ENCODE data around the gene SYNGAP1. TPM values are rescaled to one million over a fixed set of nuclear protein-coding genes. Genes with fewer than 3 reads are reported as not detected.
"Not testable (repeated sequence)": the region's sequence is repeated elsewhere in the genome, so short reads cannot be mapped to it uniquely, and the experiment has no call there.

Gene SYNGAP1
- total RNA-seq, 2 donors from 2014 or later, result 17.7 to 77.0 TPM

- H3K4me3 Mint-ChIP-seq, result no peak overlapping the region
- H3K4me1 Mint-ChIP-seq (ENCODE audit: low read depth in 2 of 2), result no peaks in the 10 kb centered on the region
- ATAC-seq (no peak), DNase-seq (ENCODE audit: low spot score) (no peak)
- no peaks in the 10 kb centered on the region for H3K9me3 Mint-ChIP-seq
- H3K36me3 Mint-ChIP-seq, result no peaks in the 10 kb centered on the region
- no peaks in the 10 kb centered on the region for H3K27me3 Mint-ChIP-seq
- no peak overlapping the region for H3K27ac Mint-ChIP-seq
Measured at GRCh38 chr6:33466075-33466735, 46.3 kb downstream of the SYNGAP1 start.

DNA sequence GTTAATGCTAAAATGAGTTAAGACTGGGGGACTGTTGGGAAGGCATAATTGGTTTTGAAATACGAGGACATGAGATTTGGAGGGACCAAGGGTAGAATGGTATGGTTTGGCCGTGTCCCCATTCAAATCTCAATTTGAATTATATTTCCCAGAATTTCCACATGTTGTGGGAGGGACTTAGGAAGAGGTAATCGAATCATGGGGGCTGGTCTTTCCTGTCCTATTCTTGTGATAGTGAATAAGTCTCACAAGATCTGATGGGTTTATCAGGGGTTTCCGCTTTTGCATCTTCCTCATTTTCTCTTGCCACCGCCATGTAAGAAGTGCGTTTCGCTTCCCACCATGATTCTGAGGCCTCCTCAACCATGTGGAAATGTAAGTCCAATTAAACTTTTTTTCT lies 47.2 kb downstream of the SYNGAP1 start:
- DNase-seq (ENCODE audit: low spot score), result no peak
- ATAC-seq, result no peak
- H3K27me3 Mint-ChIP-seq, result no peaks in the 10 kb centered on the region
- no peaks in the 10 kb centered on the region for H3K4me1 Mint-ChIP-seq (ENCODE audit: low read depth in 2 of 2)
- H3K27ac Mint-ChIP-seq, result no peak overlapping the region
- no peak overlapping the region for H3K4me3 Mint-ChIP-seq
- no peaks in the 10 kb centered on the region for H3K9me3 Mint-ChIP-seq
- H3K36me3 Mint-ChIP-seq, result no peaks in the 10 kb centered on the region

DNA sequence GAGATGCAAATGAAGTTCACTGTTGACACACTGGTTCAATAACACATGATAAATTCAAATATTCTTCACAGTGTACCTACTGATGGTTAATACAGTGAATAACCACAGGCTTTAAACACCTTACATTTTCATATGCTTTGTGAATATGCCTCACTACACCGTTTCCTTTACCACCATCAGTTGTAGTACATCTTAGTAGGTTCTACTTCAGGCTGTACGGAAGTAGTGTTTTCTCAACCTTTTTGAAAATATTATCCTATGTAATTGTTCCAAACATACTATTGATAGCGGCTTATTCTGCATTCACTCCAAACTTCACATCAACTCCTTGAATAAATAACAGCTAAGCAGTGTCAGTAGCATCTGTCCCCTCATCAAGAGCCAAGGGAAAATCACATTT lies 49.8 kb downstream of the SYNGAP1 start:
- H3K4me1 Mint-ChIP-seq (ENCODE audit: low read depth in 2 of 2), result no peaks in the 10 kb centered on the region
- H3K4me3 Mint-ChIP-seq, result no peak overlapping the region
- H3K27me3 Mint-ChIP-seq, result no peaks in the 10 kb centered on the region
- DNase-seq (ENCODE audit: low spot score), result no peak
- no peak for ATAC-seq
- H3K27ac Mint-ChIP-seq, result no peak overlapping the region
- H3K9me3 Mint-ChIP-seq, result no peaks in the 10 kb centered on the region
- no peaks in the 10 kb centered on the region for H3K36me3 Mint-ChIP-seq

DNA sequence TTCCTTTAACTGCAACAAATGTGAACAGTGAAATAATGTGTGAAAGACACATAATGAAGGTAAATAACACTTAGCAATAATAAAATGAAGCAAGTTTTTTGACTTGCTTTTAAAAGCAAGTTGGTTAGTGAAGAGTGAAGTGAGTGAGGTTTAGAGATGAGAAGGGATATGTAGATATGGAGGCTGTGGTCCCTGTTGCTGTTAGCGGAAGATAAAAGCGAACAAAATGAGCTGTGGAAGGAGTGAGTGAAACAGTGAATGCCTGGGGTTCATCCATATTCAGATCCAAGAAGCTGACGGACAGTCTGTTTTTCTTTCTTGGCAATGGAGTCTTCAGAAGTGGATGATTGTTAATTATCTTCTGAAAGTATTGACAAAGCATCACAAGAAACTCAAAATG lies 58.0 kb downstream of the SYNGAP1 start:
- Mint-ChIP-seq H3K36me3 (no peaks in the 10 kb centered on the region), H3K27me3 (peaks cover 3 to 7% of the 10 kb centered on the region in 2 donors), H3K9me3 (no peaks in the 10 kb centered on the region), H3K4me1 (ENCODE audit: low read depth in 2 of 2) (no peaks in the 10 kb centered on the region), H3K27ac (no peak overlapping the region), H3K4me3 (no peak overlapping the region)
- DNase-seq (ENCODE audit: low spot score), result no peak
- no peak for ATAC-seq

- DNase-seq (ENCODE audit: low spot score), result no peak
Measured at GRCh38 chr6:33481192-33481591, 61.3 kb downstream of the SYNGAP1 start.

GRCh38 chr6:33482620-33483019 lies 62.8 kb downstream of the SYNGAP1 start:
- not testable (repeated sequence) for H3K9me3 Mint-ChIP-seq; H3K4me3 Mint-ChIP-seq; ATAC-seq; DNase-seq (ENCODE audit: low spot score); H3K4me1 Mint-ChIP-seq (ENCODE audit: low read depth in 2 of 2); H3K36me3 Mint-ChIP-seq; H3K27ac Mint-ChIP-seq
- H3K27me3 Mint-ChIP-seq, result peaks cover 6 to 14% of the 10 kb centered on the region in 2 donors

More at GRCh38 chr6:33481192-33481591, 61.3 kb downstream of the SYNGAP1 start:
- Mint-ChIP-seq H3K9me3 (no peaks in the 10 kb centered on the region), H3K27me3 (peaks cover 3 to 7% of the 10 kb centered on the region in 2 donors), H3K36me3 (no peaks in the 10 kb centered on the region), H3K27ac (peak overlapping the region in 1 of 2 donors; percentile 2), H3K4me1 (ENCODE audit: low read depth in 2 of 2) (no peaks in the 10 kb centered on the region), H3K4me3 (no peak overlapping the region)
- ATAC-seq, result no peak

- Mint-ChIP-seq H3K4me1 (ENCODE audit: low read depth in 2 of 2) (no peaks in the 10 kb centered on the region), H3K27ac (no peak overlapping the region), H3K4me3 (no peak overlapping the region), H3K27me3 (peaks cover 5 to 14% of the 10 kb centered on the region in 2 donors), H3K9me3 (no peaks in the 10 kb centered on the region), H3K36me3 (no peaks in the 10 kb centered on the region)
- DNase-seq (ENCODE audit: low spot score), result no peak
- no peak for ATAC-seq
Measured at GRCh38 chr6:33483678-33484077, 63.8 kb downstream of the SYNGAP1 start.

- H3K27me3 Mint-ChIP-seq, result peaks cover 5 to 14% of the 10 kb centered on the region in 2 donors
Measured at GRCh38 chr6:33484673-33485262, 64.9 kb downstream of the SYNGAP1 start.

GRCh38 chr6:33485680-33486079 lies 65.8 kb downstream of the SYNGAP1 start:
- not testable (repeated sequence) for H3K4me3 Mint-ChIP-seq; H3K27ac Mint-ChIP-seq; H3K36me3 Mint-ChIP-seq; H3K4me1 Mint-ChIP-seq (ENCODE audit: low read depth in 2 of 2); ATAC-seq; H3K9me3 Mint-ChIP-seq; DNase-seq (ENCODE audit: low spot score)
- H3K27me3 Mint-ChIP-seq, result peaks cover 5 to 12% of the 10 kb centered on the region in 2 donors

More at GRCh38 chr6:33484673-33485262, 64.9 kb downstream of the SYNGAP1 start:
- not testable (repeated sequence) for H3K4me3 Mint-ChIP-seq; H3K4me1 Mint-ChIP-seq (ENCODE audit: low read depth in 2 of 2); DNase-seq (ENCODE audit: low spot score); H3K27ac Mint-ChIP-seq; H3K9me3 Mint-ChIP-seq; ATAC-seq; H3K36me3 Mint-ChIP-seq

DNA sequence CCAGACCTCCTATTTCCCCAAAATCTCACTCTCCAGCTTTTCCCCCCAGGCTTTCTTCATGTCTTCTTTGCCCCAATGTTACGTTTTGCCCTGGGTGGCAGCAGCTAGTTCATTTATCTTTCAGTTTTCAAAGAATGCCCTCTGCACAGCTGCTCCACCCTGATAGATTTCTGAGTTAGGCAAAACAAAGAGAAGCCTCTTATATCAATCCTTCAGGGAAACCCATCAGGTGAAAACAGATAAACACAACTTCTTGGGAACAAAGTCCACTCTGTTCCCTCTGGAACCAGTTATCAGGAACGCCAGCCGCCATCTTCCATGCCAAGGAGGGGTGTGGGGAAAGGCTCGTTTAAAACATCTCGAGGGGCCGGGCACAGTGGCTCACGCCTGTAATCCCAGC lies 68.5 kb downstream of the SYNGAP1 start:
- no peaks in the 10 kb centered on the region for H3K36me3 Mint-ChIP-seq
- no peak for DNase-seq (ENCODE audit: low spot score)
- peak overlapping the region in 1 of 2 donors; percentile 13 for H3K27ac Mint-ChIP-seq
- peaks cover 4 to 5% of the 10 kb centered on the region in 2 donors for H3K4me1 Mint-ChIP-seq (ENCODE audit: low read depth in 2 of 2)
- ATAC-seq, result no peak
- no peak overlapping the region for H3K4me3 Mint-ChIP-seq
- peaks cover 5 to 8% of the 10 kb centered on the region in 2 donors for H3K27me3 Mint-ChIP-seq
- H3K9me3 Mint-ChIP-seq, result no peaks in the 10 kb centered on the region

- Mint-ChIP-seq H3K9me3 (no peaks in the 10 kb centered on the region), H3K4me3 (no peak overlapping the region), H3K27ac (no peak overlapping the region), H3K4me1 (ENCODE audit: low read depth in 2 of 2) (peaks cover 4 to 5% of the 10 kb centered on the region in 2 donors), H3K36me3 (no peaks in the 10 kb centered on the region), H3K27me3 (peaks cover 5 to 8% of the 10 kb centered on the region in 2 donors)
- DNase-seq (ENCODE audit: low spot score) (no peak), ATAC-seq (no peak)
Measured at GRCh38 chr6:33490198-33490597, 70.3 kb downstream of the SYNGAP1 start.

DNA sequence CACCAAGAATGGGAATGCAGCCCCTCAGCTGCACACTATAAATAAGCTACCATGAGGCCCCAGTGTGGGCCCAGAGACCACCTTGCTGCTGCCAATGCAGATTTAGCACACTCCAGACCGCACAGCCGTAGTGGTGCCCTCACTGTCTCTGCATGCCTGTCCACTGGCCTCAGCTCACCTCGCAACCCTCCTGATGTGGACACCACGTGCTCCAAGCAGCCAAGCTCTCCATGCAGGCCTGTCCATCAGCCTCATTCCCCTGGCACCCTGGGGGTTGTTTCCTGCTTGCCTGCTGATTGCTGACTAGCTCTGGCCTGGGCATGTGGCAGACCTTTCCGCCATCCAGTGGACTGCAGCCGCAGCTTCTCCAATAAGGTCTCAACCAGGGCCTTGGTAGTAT lies 70.8 kb downstream of the SYNGAP1 start:
- H3K36me3 Mint-ChIP-seq, result no peaks in the 10 kb centered on the region
- peak overlapping the region in 1 of 2 donors; percentile 21 for H3K27ac Mint-ChIP-seq
- no peaks in the 10 kb centered on the region for H3K9me3 Mint-ChIP-seq
- H3K27me3 Mint-ChIP-seq, result peaks cover 5 to 8% of the 10 kb centered on the region in 2 donors
- no peak overlapping the region for H3K4me3 Mint-ChIP-seq
- peaks cover 4 to 5% of the 10 kb centered on the region in 2 donors for H3K4me1 Mint-ChIP-seq (ENCODE audit: low read depth in 2 of 2)
- no peak for ATAC-seq
- no peak for DNase-seq (ENCODE audit: low spot score)

DNA sequence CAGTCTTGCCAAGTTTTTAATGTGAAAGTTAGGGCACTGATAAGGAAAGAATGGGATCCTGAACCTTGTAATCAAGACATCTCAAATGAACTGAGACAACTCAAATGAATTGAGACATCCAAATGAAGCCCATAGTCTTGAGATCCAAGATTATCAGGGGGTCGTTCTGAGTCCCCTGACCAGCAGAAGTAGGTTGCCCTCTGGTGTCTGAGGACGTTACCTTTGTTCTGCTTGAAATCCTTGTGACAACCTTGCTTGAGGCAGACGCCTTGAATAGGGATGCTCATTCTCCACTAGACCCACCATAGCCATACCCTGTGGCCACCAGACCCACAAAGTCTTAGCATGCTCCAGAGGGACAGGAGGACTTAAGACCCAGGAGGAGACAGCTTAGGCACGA lies 72.2 kb downstream of the SYNGAP1 start:
- no peak for ATAC-seq
- Mint-ChIP-seq H3K4me3 (no peak overlapping the region), H3K4me1 (ENCODE audit: low read depth in 2 of 2) (peaks cover 4 to 5% of the 10 kb centered on the region in 2 donors), H3K27me3 (peaks cover 5 to 8% of the 10 kb centered on the region in 2 donors), H3K36me3 (no peaks in the 10 kb centered on the region), H3K27ac (no peak overlapping the region), H3K9me3 (no peaks in the 10 kb centered on the region)
- no peak for DNase-seq (ENCODE audit: low spot score)

GRCh38 chr6:33497157-33497556 lies 77.3 kb downstream of the SYNGAP1 start:
- ATAC-seq (no peak), DNase-seq (ENCODE audit: low spot score) (no peak)
- Mint-ChIP-seq H3K9me3 (no peaks in the 10 kb centered on the region), H3K4me3 (no peak overlapping the region), H3K27ac (peak overlapping the region in 1 of 2 donors; percentile 31), H3K27me3 (peaks cover 7 to 8% of the 10 kb centered on the region in 2 donors), H3K4me1 (ENCODE audit: low read depth in 2 of 2) (peaks cover 0 to 4% of the 10 kb centered on the region in 2 donors), H3K36me3 (no peaks in the 10 kb centered on the region)

All from natural killer cell treated with Interleukin-12 subunit alpha and Interleukin-12 subunit beta and Interleukin-15 and Interleukin-18, amount 100 ng/mL, for 72 hours (primary cell).